K562 (cell line): ENCODE results near the gene ARHGEF17. TPM values are rescaled to one million over a fixed set of nuclear protein-coding genes. Genes with fewer than 3 reads are reported as not detected.

ENCODE experiments used
- ATAC-seq: fragments of 200-7000 bp; cut with Tn5 transposase; 3 replicates; pipeline ENCODE4 v1.9.1; 2020; ENCODE audit warnings: moderate library complexity
- BruUV-seq: library from RNA; stranded (reverse); fragments of 400-500 nt; replicated peaks from 2 replicates; lab custom pipeline; 2021; lab: Mats Ljungman, UMichigan
- CTCF ChIA-PET: fragments of 300-600 bp; formaldehyde crosslinking; extraction: SDS; loops from one replicate; lab custom pipeline; 2021; ENCODE audit warnings: low intra/inter-chr PET ratio; lab: Yijun Ruan, JAX
- POLR2A ChIA-PET: fragments of 300-600, 350-650 bp; sonication (Branson Sonifier 250); formaldehyde crosslinking; extraction: SDS; loops from one replicate; lab custom pipeline; 2021; ENCODE audit warnings: antibody characterized with exemption, inconsistent platforms; lab: Yijun Ruan, JAX
- DNase-seq, 4 experiments: peaks; one replicate each; pipeline versions ENCODE4 v3.0.0 to v3.0.0-alpha.2; 2011 to 2018; ENCODE audit warnings: low spot score in 3 of 4, mixed read lengths in 3 of 4; ENCODE audit errors: extremely low read depth in 1 of 4
- FAIRE-seq: peaks from 2 replicates; lab custom pipeline; 2011; peaks lifted over from hg19 to GRCh38; lab: Jason Lieb, UNC
- H2AFZ ChIP-seq: 2 replicates; pipeline ENCODE4 v1.6.0; 2011; ENCODE audit warnings: low read depth, low read length, control low read depth, inconsistent platforms
- H3K27ac ChIP-seq: fragments of 200-600 bp; 3 replicates; pipeline ENCODE4 v1.8.0; 2011; ENCODE audit warnings: low read depth, mild to moderate bottlenecking, control low read depth, inconsistent platforms, low read length, moderate library complexity, mixed read lengths; ENCODE audit errors: extremely low read depth
- H3K27me3 ChIP-seq, 2 experiments: fragments of 300-600 bp in 1 of 2; 2 replicates in 1 of 2; 3 replicates in 1 of 2; pipeline versions ENCODE4 v1.6.0 to v1.8.0; 2011; ENCODE audit warnings: inconsistent platforms in 2 of 2, low read length in 2 of 2, mild to moderate bottlenecking in 1 of 2, mixed read lengths in 1 of 2, moderate library complexity in 1 of 2; ENCODE audit not compliant: control insufficient read depth in 2 of 2, insufficient read depth in 2 of 2
- H3K36me3 ChIP-seq: fragments of 300-600 bp; 3 replicates; pipeline ENCODE4 v1.8.0; 2011; ENCODE audit warnings: mild to moderate bottlenecking, low read length, inconsistent platforms; ENCODE audit not compliant: control insufficient read depth, insufficient read depth
- H3K4me1 ChIP-seq, 2 experiments: fragments of 200-600 bp in 1 of 2; replicated peaks in 1 of 2; 2 replicates in 1 of 2; 3 replicates in 1 of 2; pipeline versions ENCODE4 v1.5.1 to v1.8.0; 2011; ENCODE audit warnings: inconsistent platforms in 2 of 2, low read length in 2 of 2, mild to moderate bottlenecking in 1 of 2, mixed read lengths in 1 of 2, moderate library complexity in 1 of 2; ENCODE audit not compliant: control insufficient read depth in 2 of 2, insufficient read depth in 2 of 2
- H3K4me2 ChIP-seq: 2 replicates; pipeline ENCODE4 v1.6.1; 2011; ENCODE audit warnings: low read length, control low read depth, inconsistent platforms, mixed read lengths; ENCODE audit not compliant: insufficient read depth
- H3K4me3 ChIP-seq: fragments of 200-600 bp; sonication (generic), shearing (Covaris generic); 2 replicates; pipeline ENCODE4 v1.5.1; 2016; ENCODE audit warnings: control low read depth, inconsistent platforms
- H3K79me2 ChIP-seq: fragments of 200-600 bp; 3 replicates; pipeline ENCODE4 v1.8.0; 2011; ENCODE audit warnings: low read length, inconsistent platforms; ENCODE audit not compliant: control insufficient read depth, insufficient read depth
- H3K9ac ChIP-seq, 2 experiments: 2 replicates each; pipeline versions ENCODE4 v1.6.0 to v1.6.1; 2011; ENCODE audit warnings: low read depth in 2 of 2, low read length in 2 of 2, control low read depth in 1 of 2, inconsistent platforms in 1 of 2, mild to moderate bottlenecking in 1 of 2, mixed read lengths in 1 of 2; ENCODE audit not compliant: insufficient read depth in 1 of 2
- H3K9me1 ChIP-seq: one replicate; pipeline ENCODE4 v1.6.0; 2011; ENCODE audit warnings: inconsistent platforms, mild to moderate bottlenecking, low read length, moderate library complexity; ENCODE audit not compliant: control insufficient read depth, insufficient read depth
- H3K9me3 ChIP-seq: replicated peaks from 2 replicates; pipeline ENCODE4 v1.5.1; 2011; ENCODE audit warnings: low read depth, low read length, inconsistent platforms; ENCODE audit not compliant: control insufficient read depth, insufficient read depth
- H4K20me1 ChIP-seq: replicated peaks from 2 replicates; pipeline ENCODE4 v1.6.1; 2011; ENCODE audit warnings: low read length, inconsistent platforms, mixed read lengths; ENCODE audit not compliant: control insufficient read depth, insufficient read depth
- ADNP ChIP-seq: fragments of 200-800 bp; sonication (Bioruptor generic); IDR thresholded peaks from 2 replicates; pipeline ENCODE4 v1.6.1; 2016; ENCODE audit warnings: missing genetic modification characterization, missing compliant biosample characterization
- BCOR ChIP-seq: fragments of 450-650 bp; IDR thresholded peaks from 2 replicates; pipeline ENCODE4 v1.6.1; 2016
- CBX3 ChIP-seq, 2 experiments: IDR thresholded peaks; 1 replicate in 1 of 2; 2 replicates in 1 of 2; pipeline ENCODE4 v1.6.1; 2012; ENCODE audit warnings: inconsistent platforms in 2 of 2, low read length in 2 of 2, borderline replicate concordance in 1 of 2, control low read depth in 1 of 2
- DACH1 ChIP-seq: fragments of 450-650 bp; IDR thresholded peaks from 2 replicates; pipeline ENCODE4 v1.6.1; 2018; ENCODE audit not compliant: partially characterized antibody
- HINFP ChIP-seq: fragments of 450-650 bp; conservative IDR thresholded peaks from 2 replicates; pipeline ENCODE4 v1.6.1; 2016; ENCODE audit warnings: missing genetic modification characterization, low read depth, mild to moderate bottlenecking, control low read depth, missing compliant biosample characterization
- ILF3 ChIP-seq: fragments of 450-650 bp; IDR thresholded peaks from 2 replicates; pipeline ENCODE4 v1.6.1; 2018; ENCODE audit warnings: antibody characterized with exemption, mild to moderate bottlenecking, moderate library complexity, borderline replicate concordance
- KDM1A ChIP-seq, 2 experiments: fragments of 450-650 bp; IDR thresholded peaks; 2 replicates each; pipeline ENCODE4 v1.6.1; 2016; ENCODE audit warnings: mild to moderate bottlenecking in 2 of 2
- NFYB ChIP-seq: IDR thresholded peaks from 2 replicates; pipeline ENCODE4 v1.6.1; 2011; ENCODE audit warnings: mild to moderate bottlenecking, moderate library complexity; ENCODE audit not compliant: insufficient read length; ENCODE audit errors: extremely low read depth
- PTBP1 ChIP-seq: fragments of 200-400 bp; formaldehyde crosslinking; IDR thresholded peaks from 2 replicates; pipeline ENCODE4 v1.6.1; 2017; ENCODE audit warnings: low read depth, low read length
- RBM25 ChIP-seq: fragments of 200-400 bp; formaldehyde crosslinking; IDR thresholded peaks from 2 replicates; pipeline ENCODE4 v1.6.1; 2018; ENCODE audit warnings: low read length, low read depth, moderate library complexity; ENCODE audit not compliant: severe bottlenecking
- SMARCA5 ChIP-seq: fragments of 450-650 bp; IDR thresholded peaks from 2 replicates; pipeline ENCODE4 v1.6.1; 2016
- SPI1 ChIP-seq: IDR thresholded peaks from 2 replicates; pipeline ENCODE4 v1.6.1; 2011; ENCODE audit warnings: low read depth, low read length, control low read depth, borderline replicate concordance
- ZFP36 ChIP-seq: fragments of 150-350 bp; IDR thresholded peaks from 2 replicates; pipeline ENCODE4 v1.6.1; 2018; ENCODE audit warnings: low read length, low read depth; ENCODE audit not compliant: partially characterized antibody
- WGBS: fragments of 100-300 bp; shearing (Covaris generic); methylation state at CpG from one replicate; pipeline ENCODE4 v1.1.6; 2016; ENCODE audit warnings: low coverage, mixed read lengths; ENCODE audit not compliant: insufficient coverage; ENCODE audit errors: missing lambda C conversion rate; 5-methylcytosine and 5-hydroxymethylcytosine counted together
- in situ Hi-C: fragments of 300-500 bp; cut with MboI; formaldehyde crosslinking; loops from 4 replicates; pipeline ENCODE4 v1.15.0; 2018; ENCODE audit warnings: inconsistent platforms, mixed read lengths
- intact Hi-C: fragments of 100-400 bp; cut with micrococcal nuclease; formaldehyde crosslinking; loops from 2 replicates; pipeline ENCODE4 v1.14.2; 2022
- polyA plus RNA-seq, 8 experiments: library from polyadenylated mRNA; depleted of rRNA in 4 of 8; stranded (reverse) in 5 of 8; unstranded in 3 of 8; fragments of >200 nt; fragmentation: Nextera tagmentation in 2 of 8; fragmentation: Illumina TruSeq in 1 of 8; extraction: Ambion mirVana in 2 of 8; extraction: Trizol in 1 of 8; gene quantifications; 2 replicates each; pipeline versions ENCODE4 v1.2.1 to v1.2.3, GENCODE V29; 2011 to 2014; ENCODE audit warnings: inconsistent platforms in 1 of 8, missing spikeins in 1 of 8
- total RNA-seq, 7 experiments: library from RNA; depleted of rRNA in 6 of 7; stranded (reverse); fragments of >200 nt in 6 of 7; fragmentation: Illumina TruSeq in 2 of 7; extraction: Trizol in 2 of 7; gene quantifications; 2 replicates each; pipeline versions ENCODE4 v1.2.1 to v1.2.3, GENCODE V29; 2011 to 2021; ENCODE audit warnings: low replicate concordance in 1 of 7

The ARHGEF17 gene
- total and polyA plus RNA-seq, 9 of the 15 experiments (the other 6 are each of a cell fraction or from before 2014, with no cell fraction given) = 0.04 to 0.68 (median 0.10) TPM; not detected in 2

GRCh38 chr11:73288192-73288872 lies 19.7 kb upstream of the ARHGEF17 start:
- WGBS = 43% methylated on average over 5 of the region's 5 CpGs
- Histone ChIP-seq H4K20me1 (no peaks in the 10 kb centered on the region; the same call in 1 of the 2 replicates), H3K4me1 (peaks cover 19 to 21% of the 10 kb centered on the region in 2 experiments; a peak in 4 of 5 replicates), H3K4me2 (peak overlapping the region; percentile 69; the same call in 1 of the 2 replicates), H3K27me3 (peaks cover 0 to 4% of the 10 kb centered on the region in 2 experiments; a peak in 1 of 5 replicates), H3K9me3 (no peaks in the 10 kb centered on the region), H3K36me3 (no peaks in the 10 kb centered on the region), H3K9ac (peak overlapping the region; percentile 54 to 80; a peak in 3 of 4 replicates), H3K27ac (peak overlapping the region; percentile 44; the same call in 2 of the 3 replicates), H3K4me3 (no peak overlapping the region), H3K9me1 (peaks cover 5% of the 10 kb centered on the region), H2AFZ (peak overlapping the region; percentile 98), H3K79me2 (no peaks in the 10 kb centered on the region)
- TF ChIP-seq DACH1 = no peak
- TF ChIP-seq ZFP36 = peak; percentile 94
- peak; percentile 96 for TF ChIP-seq SMARCA5
- peak in 1 of 2 experiments; percentile 4; a peak in 1 of 3 replicates for TF ChIP-seq CBX3 (IDR thresholded peaks at IDR 0.05; ENCODE audit: borderline replicate concordance in 1 of 2, low read length in 2 of 2)
- TF ChIP-seq RBM25 = peak; percentile 92
- TF ChIP-seq KDM1A (IDR thresholded peaks at IDR 0.05) = peak in 1 of 2 experiments; percentile 83; a peak in 2 of 4 replicates
- TF ChIP-seq ILF3 = no peak
- peak; percentile 94 for TF ChIP-seq BCOR
- TF ChIP-seq PTBP1 = 0 out of 2 replicates have a peak, but pooled peaks have one; percentile 81
- TF ChIP-seq HINFP (tag) = no peak
- TF ChIP-seq NFYB = no peak
- peak; percentile 46; the same call in 1 of the 2 replicates for TF ChIP-seq ADNP (tag)
- peak; percentile 74 for TF ChIP-seq SPI1
- BruUV-seq = no TSS peak
- intact Hi-C loops = loop anchor here (2.0 to 5.0 kb wide), 2 partner anchors 106 to 456 kb away; no protein-coding TSS in a partner anchor
- ChIA-PET CTCF (interaction anchor here (0.8 to 2.4 kb wide), 5 partner anchors 52 to 640 kb away, joined by 3 to 9 read pairs (median 6); no protein-coding TSS in a partner anchor), POLR2A (interaction anchor here (1.2 to 1.4 kb wide), 3 partner anchors 10 to 455 kb away, joined by 3 to 4 read pairs (median 3); no protein-coding TSS in a partner anchor)
- DNase-seq = no peak
- in situ Hi-C loops = no loop called here
- ATAC-seq = peak; percentile 7; the same call in 1 of the 3 replicates
- no peak for FAIRE-seq
